ENCODE measurements around the gene ZP3.

- TF ChIP-seq EZH2 (IDR thresholded peaks at IDR 0.05; ENCODE audit: borderline replicate concordance, insufficient read depth, low read length, poor library complexity, severe bottlenecking) (no peak), CTCF (IDR thresholded peaks at IDR 0.05; ENCODE audit: poor library complexity, severe bottlenecking) (no peak)
Measured at GRCh38 chr7:76380623-76380966, 44.2 kb upstream of the ZP3 start.

All from neural cell (in vitro differentiated cells).